ENCODE measurements around the gene CASR. TPM values are rescaled to one million over a fixed set of nuclear protein-coding genes. Genes with fewer than 3 reads are reported as not detected.

The CASR gene
- total and polyA plus RNA-seq, 9 donors, result 0.08 to 2.6 (median 0.22) TPM

DNA sequence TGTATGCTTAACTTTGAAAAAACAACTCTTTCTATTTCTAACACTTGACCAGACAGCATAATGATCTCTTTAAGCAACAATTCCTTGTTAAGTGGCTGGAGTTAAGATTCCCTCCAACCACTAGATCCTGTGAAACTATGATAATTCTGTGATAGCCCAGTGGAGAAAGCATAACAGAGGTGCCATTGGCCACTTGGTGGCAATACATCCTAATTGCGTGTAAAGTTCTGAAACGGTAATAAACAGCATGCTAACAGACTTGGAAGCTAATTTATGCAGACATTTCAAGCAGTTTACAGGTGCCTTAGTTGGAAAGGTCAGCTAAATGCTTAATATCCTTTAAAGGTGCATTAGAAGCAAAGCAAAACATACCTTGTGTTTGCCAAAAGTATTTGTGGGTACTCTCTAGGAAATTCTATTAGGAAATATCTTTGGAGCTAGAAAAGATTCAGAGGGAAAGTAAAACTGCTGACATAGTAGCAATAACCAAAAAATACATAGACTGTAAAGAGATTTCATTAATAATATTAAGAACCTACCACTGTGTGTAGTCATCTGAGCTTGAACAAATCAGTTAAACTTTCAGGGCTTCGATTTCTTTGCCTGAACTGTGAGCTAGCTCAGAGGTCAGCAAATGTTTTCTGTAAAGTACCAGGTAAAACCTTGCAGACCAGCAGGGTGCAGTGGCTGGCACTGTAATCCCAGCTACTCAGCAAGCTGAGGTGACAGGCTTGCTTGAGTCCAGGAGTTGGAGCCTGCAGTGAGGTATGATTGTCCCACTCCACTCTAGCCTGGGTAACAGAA, 122.6 kb downstream of the CASR start:
- Histone ChIP-seq H3K36me3 (no peaks in the 10 kb centered on the region), H3K27ac (no peak overlapping the region), H3K27me3 (no peaks in the 10 kb centered on the region), H3K9me3 (no peaks in the 10 kb centered on the region), H3K4me3 (no peak overlapping the region), H3K4me1 (ENCODE audit: insufficient read depth) (peaks cover 2% of the 10 kb centered on the region)
- intact Hi-C loops (cut with DNase I), result no loop called here
- no peak for TF ChIP-seq EP300 (IDR thresholded peaks at IDR 0.05)
- TF ChIP-seq, protein P1, sequence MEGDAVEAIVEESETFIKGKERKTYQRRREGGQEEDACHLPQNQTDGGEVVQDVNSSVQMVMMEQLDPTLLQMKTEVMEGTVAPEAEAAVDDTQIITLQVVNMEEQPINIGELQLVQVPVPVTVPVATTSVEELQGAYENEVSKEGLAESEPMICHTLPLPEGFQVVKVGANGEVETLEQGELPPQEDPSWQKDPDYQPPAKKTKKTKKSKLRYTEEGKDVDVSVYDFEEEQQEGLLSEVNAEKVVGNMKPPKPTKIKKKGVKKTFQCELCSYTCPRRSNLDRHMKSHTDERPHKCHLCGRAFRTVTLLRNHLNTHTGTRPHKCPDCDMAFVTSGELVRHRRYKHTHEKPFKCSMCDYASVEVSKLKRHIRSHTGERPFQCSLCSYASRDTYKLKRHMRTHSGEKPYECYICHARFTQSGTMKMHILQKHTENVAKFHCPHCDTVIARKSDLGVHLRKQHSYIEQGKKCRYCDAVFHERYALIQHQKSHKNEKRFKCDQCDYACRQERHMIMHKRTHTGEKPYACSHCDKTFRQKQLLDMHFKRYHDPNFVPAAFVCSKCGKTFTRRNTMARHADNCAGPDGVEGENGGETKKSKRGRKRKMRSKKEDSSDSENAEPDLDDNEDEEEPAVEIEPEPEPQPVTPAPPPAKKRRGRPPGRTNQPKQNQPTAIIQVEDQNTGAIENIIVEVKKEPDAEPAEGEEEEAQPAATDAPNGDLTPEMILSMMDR (IDR thresholded peaks at IDR 0.05), result no peak
- TF ChIP-seq POLR2A (IDR thresholded peaks at IDR 0.05), result no peak
- no peak for DNase-seq
- 33 to 48% (median 39%) methylated on average over 3 of the region's 3 CpGs for WGBS, 3 donors

DNA sequence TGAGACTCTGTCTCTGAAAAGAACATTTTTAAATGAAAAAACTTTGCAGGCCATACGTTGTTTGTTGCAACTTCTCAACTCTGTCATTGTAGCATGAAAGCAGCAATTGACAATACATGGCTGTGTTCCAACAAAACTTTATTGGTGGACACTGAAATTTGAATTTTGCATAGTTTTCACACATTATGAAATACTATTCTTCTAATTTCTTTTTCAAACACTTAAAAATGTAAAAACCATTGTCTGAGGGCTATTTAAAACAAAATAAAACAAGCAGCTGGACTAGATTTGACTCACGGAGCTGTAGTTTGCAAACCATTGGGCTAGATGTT, 123.1 kb downstream of the CASR start:
- no peak overlapping the region for H3K4me3 ChIP-seq
- H3K36me3 ChIP-seq, result no peaks in the 10 kb centered on the region
- DNase-seq, result no peak
- intact Hi-C loops (cut with DNase I), result no loop called here
- peaks cover 2% of the 10 kb centered on the region for H3K4me1 ChIP-seq (ENCODE audit: insufficient read depth)
- WGBS, 3 donors, result 29 to 54% (median 50%) methylated on average over 2 of the region's 2 CpGs
- no peak overlapping the region for H3K27ac ChIP-seq
- no peak for TF ChIP-seq EP300 (IDR thresholded peaks at IDR 0.05)
- TF ChIP-seq, protein P1 (IDR thresholded peaks at IDR 0.05), result no peak
- TF ChIP-seq POLR2A (IDR thresholded peaks at IDR 0.05), result no peak
- H3K27me3 ChIP-seq, result no peaks in the 10 kb centered on the region
- no peaks in the 10 kb centered on the region for H3K9me3 ChIP-seq

DNA sequence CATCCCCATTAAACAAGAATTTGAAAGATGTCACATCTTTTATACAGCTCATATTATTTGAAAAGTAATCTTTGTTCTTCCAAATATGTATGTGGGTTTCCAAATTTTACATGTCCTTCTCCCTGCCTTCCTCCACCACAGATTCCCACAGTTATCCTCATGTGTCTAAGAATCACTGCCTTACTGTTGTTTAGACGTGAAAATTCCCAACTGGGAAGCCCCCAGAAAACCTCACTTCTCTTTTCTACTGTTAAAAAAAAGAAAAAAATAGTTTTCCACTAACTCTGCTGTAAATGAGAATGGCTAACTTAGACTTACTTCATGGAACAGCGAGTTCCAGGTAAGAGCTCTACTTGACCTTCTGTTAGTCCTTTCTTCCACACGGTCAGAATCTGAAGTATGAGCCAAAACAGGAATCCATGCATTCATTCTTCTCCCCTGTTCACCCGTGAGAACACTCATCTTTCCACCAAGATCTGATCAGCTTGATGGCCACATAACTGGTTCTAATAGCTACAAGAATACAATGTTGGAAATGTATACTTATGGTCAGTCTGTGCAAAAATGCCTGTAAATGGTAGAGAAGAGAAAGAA, 123.7 kb downstream of the CASR start:
- WGBS, 3 donors, result 76 to 82% (median 76%) methylated on average over 4 of the region's 4 CpGs
- H3K36me3 ChIP-seq, result no peaks in the 10 kb centered on the region
- no peak overlapping the region for H3K27ac ChIP-seq
- DNase-seq, result no peak
- intact Hi-C loops (cut with DNase I), result no loop called here
- H3K4me1 ChIP-seq (ENCODE audit: insufficient read depth), result peaks cover 2% of the 10 kb centered on the region
- H3K27me3 ChIP-seq, result no peaks in the 10 kb centered on the region
- H3K9me3 ChIP-seq, result no peaks in the 10 kb centered on the region
- no peak for TF ChIP-seq EP300 (IDR thresholded peaks at IDR 0.05)
- TF ChIP-seq, protein P1 (IDR thresholded peaks at IDR 0.05), result no peak
- no peak for TF ChIP-seq POLR2A (IDR thresholded peaks at IDR 0.05)
- H3K4me3 ChIP-seq, result no peak overlapping the region

DNA sequence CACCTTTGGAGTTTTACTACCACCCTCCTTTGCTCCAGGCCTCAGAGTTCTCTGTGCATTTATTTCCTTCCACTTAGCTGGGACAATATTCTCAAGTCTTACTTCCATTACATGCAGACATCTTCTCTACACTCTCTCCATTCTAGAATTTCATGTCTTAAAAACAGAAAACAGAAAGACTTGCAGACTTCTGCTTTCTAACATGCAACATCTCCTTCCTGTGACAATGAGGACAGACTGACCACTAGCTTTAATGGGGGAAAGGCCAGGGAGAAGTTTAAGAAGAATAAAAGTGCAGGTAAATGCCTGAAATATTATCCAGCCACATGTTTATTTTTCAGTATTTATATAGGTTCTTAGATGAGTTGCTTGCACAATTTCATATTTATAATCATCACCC, 124.5 kb downstream of the CASR start:
- Histone ChIP-seq H3K27ac (no peak overlapping the region), H3K27me3 (no peaks in the 10 kb centered on the region), H3K9me3 (no peaks in the 10 kb centered on the region), H3K36me3 (no peaks in the 10 kb centered on the region), H3K4me1 (ENCODE audit: insufficient read depth) (peaks cover 2% of the 10 kb centered on the region), H3K4me3 (no peak overlapping the region)
- TF ChIP-seq, protein P1 (IDR thresholded peaks at IDR 0.05), result no peak
- no peak for TF ChIP-seq POLR2A (IDR thresholded peaks at IDR 0.05)
- TF ChIP-seq EP300 (IDR thresholded peaks at IDR 0.05), result no peak
- DNase-seq, result no peak
- intact Hi-C loops (cut with DNase I), result no loop called here

Measured in ovary (tissue), 9 donors.